GM13977 (cell line): ENCODE measurements around the gene IRGQ.
"Not testable (repeated sequence)": the region's sequence is repeated elsewhere in the genome, so short reads cannot be mapped to it uniquely, and the experiment has no call there.

ENCODE experiments used
- DNase-seq: peaks from one replicate; pipeline ENCODE4 v3.0.0; 2012; ENCODE audit warnings: low spot score
- in situ Hi-C: fragments of 300-500 bp; cut with MboI; formaldehyde crosslinking; loops from one replicate; pipeline ENCODE4 v1.12.0; 2022; ENCODE audit warnings: low sequenced_read_pairs, low pct_unique_long_range_greater_than_20kb, mixed read lengths, inconsistent platforms; ENCODE audit not compliant: unreplicated experiment
- TF ChIP-seq, protein P1 (sequence below): IDR thresholded peaks from 2 replicates; pipeline ENCODE4 v1.5.1; 2012; ENCODE audit warnings: mild to moderate bottlenecking, control low read depth; ENCODE audit not compliant: insufficient read depth; ENCODE audit errors: extremely low read depth, missing control alignments

IRGQ gene

DNA sequence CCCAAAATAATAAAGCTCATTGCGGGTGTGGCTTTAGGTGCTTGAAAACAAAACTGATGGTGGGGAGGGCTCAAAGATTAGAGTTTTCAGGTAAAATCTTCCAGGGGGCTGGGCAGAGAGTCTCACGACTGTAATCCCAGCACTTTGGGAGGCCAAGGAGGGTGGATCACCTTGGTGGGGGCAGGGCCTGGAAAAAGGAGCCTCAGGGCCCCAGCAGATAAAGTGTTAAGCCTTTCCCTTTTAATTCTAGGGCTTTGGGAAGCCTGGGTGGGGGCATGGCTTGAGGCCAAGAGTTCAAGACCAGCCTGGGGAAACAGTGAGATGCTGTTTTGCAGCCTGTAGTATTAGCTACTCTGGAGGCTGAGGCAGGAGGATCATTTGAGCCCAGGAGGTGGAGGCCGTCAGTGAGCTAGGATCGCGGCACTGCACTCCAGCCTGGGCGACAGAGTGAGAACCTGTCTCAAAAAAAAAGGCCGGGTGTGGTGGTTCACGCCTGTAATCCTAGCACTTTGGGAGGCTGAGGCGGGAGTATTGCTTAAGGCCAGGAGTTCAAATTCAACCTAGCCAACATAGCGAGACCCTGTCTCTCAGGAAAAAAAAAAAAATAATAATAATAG, 1.7 kb downstream of the IRGQ start:
- in situ Hi-C loops, result no loop called here
- TF ChIP-seq, protein P1, sequence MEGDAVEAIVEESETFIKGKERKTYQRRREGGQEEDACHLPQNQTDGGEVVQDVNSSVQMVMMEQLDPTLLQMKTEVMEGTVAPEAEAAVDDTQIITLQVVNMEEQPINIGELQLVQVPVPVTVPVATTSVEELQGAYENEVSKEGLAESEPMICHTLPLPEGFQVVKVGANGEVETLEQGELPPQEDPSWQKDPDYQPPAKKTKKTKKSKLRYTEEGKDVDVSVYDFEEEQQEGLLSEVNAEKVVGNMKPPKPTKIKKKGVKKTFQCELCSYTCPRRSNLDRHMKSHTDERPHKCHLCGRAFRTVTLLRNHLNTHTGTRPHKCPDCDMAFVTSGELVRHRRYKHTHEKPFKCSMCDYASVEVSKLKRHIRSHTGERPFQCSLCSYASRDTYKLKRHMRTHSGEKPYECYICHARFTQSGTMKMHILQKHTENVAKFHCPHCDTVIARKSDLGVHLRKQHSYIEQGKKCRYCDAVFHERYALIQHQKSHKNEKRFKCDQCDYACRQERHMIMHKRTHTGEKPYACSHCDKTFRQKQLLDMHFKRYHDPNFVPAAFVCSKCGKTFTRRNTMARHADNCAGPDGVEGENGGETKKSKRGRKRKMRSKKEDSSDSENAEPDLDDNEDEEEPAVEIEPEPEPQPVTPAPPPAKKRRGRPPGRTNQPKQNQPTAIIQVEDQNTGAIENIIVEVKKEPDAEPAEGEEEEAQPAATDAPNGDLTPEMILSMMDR, result no peak

DNA sequence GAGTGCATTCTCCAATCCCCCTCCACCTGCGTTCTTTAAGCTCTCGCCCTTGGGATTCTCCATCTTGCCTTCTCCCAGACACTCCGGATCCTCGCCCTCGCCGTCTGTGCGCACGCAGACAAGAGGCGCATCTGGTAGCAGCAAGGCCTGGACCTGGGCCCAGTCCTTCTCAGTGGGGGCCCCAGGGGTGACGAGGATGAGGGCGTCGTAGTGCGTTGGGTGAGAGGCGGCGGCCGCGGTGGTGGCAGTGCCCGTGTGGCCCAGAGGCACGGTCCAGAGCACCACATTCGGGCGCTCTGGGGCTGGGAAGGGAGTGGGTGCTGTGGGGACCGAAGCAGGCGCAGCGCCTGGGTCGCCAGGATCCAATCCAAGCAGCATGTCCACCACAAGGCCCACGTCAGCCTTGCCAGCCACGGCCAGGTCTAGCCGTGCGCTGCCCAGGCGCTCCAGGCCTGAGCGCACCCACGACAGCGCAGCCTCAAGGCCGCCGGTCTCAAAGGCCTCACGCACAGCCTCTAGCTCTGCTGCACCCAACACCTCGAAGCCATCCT, 3.1 kb downstream of the IRGQ start:
- TF ChIP-seq, protein P1, result no peak
- in situ Hi-C loops, result no loop called here
- DNase-seq, result no peak

More for the DNA sequence above, 1.7 kb downstream of the IRGQ start:
- DNase-seq, result no peak

DNA sequence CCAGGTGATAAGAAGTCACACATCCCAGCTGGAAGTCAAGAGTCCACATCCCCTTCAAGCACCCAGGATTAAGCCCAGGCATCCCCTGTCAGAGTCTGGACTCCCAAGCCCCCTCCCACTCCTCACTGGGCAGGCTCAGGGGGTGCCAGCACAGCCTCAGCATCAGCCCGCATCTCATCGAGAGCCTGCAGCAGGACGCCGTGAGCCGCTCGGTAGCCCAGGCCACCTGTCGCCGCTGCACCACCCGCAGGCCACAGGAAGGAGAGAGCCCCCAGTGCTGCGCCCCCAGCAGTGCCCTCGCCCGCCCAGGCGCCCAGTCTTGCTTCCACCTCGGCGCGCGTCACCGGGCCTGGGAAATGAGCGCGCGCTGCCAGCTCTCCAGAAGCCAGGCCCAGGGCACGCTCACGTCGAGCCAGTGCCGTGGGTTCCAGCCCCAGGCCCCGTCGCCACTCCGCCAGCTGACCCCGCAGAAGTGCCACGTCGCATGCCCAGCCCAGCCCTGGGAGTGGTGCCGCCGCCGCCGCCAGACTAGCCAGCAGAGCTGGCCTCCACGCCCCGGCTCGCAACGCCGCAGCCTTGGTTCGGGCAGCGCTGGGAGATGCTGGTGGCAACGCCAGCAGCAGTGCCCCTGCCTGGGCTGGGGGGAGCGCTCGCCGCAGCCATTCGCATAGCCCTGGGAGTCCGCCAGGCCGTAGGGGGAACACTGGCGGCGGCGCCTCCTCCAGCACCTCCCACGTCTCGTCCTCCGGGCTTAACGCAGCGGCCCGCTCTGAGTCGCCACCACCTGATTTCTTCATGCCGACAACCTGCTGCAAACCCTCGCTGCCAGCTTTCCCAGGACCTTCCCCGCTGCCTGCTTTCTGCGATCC, 3.8 kb downstream of the IRGQ start:
- in situ Hi-C loops, result no loop called here
- no peak for DNase-seq
- TF ChIP-seq, protein P1, result no peak

DNA sequence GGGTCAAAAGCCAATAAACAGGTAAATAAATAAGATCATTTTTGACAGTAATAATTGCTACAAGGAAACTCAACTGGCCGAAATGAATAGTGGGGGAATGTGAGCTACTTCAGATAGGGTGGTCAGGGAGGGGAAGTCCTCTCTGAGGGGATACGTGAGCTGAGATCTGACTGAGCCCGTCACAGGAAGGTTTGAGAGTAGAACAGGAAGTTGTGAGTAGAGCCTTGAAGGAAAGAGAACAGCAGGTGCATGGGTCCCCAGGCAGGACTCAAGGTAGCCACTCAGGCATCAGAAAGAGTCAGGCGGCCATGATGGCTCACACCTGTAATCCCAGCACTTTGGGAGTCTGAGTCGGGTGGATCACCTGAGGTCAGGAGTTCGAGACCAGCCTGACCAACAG, 6.3 kb downstream of the IRGQ start:
- TF ChIP-seq, protein P1, result no peak
- DNase-seq, result no peak
- in situ Hi-C loops, result no loop called here

DNA sequence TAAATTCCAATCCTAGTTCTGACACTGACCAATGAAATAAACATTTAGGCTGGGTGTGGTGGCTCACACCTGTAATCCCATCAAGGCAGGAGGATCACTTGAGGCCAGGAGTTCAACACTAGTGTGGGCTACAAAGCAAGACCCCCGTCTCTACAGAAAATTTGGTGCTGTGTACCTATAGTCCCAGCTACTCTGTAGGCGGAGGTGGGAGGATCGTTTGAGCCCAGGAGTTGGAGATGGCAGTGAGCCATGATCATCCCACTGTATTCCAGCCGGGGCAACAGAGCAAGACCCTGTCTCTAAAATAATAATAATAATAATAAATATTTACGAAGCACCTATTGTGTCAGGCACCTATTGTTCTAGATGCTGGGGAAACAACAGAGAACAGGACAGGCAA, 6.7 kb downstream of the IRGQ start:
- no peak for DNase-seq
- TF ChIP-seq, protein P1, result no peak
- in situ Hi-C loops, result no loop called here

DNA sequence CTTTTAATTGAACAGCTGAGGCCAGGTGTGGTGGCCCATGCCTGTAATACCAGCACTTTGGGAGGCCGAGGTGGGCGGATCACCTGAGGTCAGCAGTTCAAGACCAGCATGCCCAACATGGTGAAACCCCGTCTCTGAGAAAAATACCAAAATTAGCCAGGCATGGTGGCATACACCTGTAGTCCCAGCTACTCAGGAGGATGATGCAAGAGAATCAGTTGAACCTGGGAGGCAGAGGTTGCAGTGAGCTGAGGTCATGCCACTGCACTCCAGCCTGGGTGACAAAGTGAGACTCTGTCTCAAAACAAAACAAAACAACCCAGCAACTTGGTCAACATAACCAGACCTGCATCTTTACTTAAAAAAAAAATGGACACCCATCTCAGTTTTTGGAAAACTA, 8.9 kb downstream of the IRGQ start:
- in situ Hi-C loops, DNase-seq: not testable (repeated sequence)

DNA sequence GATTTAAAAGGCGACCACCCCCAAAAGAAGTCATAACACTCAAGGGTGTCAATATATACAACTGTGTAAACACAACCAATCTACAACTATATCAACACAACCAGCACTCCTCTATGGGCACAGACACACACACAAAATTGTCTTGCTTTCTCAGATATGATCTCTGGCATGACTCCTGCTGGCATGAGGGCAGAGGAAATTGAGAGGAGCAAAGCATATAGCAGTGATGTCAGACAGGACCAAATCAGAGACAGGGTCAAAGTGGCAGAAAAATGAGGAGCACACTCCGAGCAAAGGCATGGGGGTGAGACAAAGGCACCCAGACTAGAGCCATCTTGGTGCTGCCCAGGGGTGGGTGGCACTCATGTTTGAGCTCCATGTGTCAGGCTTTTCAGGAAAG, 9.6 kb downstream of the IRGQ start:
- TF ChIP-seq, protein P1, result no peak
- no peak for DNase-seq
- in situ Hi-C loops, result no loop called here
